GM21360 (cell line): Measurements from ENCODE around the gene SCCPDH.
"Not testable (repeated sequence)": the region's sequence is repeated elsewhere in the genome, so short reads cannot be mapped to it uniquely, and the experiment has no call there.

Source experiments
- ATAC-seq: cut with Tn5 transposase; IDR thresholded peaks from one replicate; pipeline ENCODE4 v1.9.1; 2021; ENCODE audit warnings: mild to moderate bottlenecking, moderate library complexity; ENCODE audit not compliant: unreplicated experiment

Gene SCCPDH, protein sequence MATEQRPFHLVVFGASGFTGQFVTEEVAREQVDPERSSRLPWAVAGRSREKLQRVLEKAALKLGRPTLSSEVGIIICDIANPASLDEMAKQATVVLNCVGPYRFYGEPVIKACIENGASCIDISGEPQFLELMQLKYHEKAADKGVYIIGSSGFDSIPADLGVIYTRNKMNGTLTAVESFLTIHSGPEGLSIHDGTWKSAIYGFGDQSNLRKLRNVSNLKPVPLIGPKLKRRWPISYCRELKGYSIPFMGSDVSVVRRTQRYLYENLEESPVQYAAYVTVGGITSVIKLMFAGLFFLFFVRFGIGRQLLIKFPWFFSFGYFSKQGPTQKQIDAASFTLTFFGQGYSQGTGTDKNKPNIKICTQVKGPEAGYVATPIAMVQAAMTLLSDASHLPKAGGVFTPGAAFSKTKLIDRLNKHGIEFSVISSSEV

DNA sequence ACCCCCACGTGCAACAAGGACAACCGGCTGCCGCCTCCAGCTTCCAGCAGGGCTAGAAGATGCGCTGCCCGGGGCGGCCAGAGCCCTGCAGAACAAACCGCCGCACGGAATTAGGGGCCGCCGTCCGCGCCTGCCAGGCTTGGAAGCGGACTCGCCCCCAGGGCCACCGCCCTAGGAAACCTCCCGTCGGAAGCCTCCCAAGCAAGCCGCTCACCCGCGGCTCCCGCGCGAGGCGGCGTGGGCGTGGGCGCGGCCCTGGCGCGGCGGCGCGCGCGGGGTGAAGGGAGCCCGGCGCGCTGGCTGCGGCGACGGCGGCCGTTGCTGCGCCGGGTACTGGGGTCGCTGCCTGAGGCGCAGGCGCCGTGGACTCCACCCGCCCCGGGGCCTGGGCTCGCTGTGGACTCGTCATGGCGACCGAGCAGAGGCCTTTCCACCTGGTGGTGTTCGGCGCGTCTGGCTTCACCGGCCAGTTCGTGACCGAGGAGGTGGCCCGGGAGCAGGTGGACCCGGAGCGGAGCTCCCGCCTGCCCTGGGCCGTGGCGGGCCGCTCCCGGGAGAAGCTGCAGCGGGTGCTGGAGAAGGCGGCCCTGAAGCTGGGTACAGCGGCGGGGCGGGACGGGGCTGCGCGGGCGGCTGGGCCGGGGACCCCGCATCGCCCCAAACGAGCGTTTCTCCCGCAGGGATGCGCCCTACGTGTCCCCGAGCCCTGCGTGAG is at the start of gene SCCPDH:
TSS of gene SCCPDH (plus strand) at position 394 of the 715 bp plus-strand sequence. CDS start at position 408, 14 bp downstream.
- ATAC-seq: peak; percentile 96

DNA sequence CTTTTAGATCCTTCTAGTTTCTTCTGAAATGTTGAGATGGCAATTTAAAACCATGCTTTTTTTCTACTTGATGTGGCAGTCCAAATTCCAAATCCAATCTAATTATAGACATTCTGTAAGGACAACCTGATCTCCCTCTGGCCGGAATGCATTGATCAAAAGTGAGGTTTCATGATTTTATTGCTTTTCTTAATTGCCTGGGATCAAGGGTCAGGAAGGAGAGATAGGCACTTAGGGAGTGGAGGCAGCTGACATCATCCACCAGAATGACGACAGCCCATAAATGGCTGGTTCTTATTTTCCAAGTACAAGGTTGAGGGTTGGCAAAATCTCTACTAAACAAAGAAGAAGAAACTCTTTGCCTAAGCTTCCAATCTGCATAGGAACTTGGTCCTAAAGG is 46.4 kb upstream of the SCCPDH start:
- ATAC-seq: no peak

DNA sequence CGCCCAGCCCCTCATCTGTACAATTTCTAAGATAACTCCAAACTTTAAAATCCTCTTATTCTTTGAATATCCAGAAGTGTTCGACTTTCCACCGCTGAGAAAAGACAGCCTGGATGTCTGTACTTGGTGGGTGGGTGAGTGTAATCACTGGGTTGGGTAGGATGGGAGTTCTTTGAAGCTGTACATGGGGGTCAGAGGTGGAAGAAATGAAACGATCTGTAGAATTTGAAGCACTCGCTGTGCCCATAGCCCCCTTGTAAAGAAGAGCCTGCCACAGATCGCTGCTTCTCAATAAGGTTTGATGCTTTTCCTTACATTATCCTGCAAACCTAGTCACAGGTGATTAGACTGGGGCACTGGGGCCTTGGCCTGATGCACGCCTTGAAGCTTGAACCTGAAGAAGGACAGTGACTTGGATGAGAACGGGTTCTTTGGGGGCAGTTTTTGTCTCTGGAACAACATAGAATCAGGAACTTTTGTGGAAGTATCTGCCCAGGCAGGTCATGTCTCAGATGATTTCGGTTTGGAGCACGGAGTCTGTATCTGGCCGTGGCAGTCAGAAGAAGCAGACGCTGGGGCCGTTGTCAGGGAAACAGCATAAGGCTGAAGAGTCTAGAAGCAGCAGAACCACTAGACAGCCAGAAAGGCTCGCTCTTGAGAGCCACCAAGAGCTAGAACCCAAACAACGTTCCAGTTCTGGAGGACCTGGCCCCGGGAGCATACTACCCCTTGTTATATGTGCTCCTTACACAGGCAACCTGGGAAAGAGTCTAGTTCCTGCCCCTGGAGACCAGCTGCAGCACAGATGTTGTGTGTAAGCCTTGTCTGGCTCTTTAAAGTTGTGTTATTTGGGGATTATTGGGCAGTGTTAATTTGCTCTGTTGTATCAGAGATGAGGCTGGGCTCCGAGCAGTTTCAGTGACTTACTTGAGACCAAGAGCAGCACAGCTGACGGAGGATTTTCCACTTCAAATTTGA is 45.1 kb upstream of the SCCPDH start:
- ATAC-seq: no peak

DNA sequence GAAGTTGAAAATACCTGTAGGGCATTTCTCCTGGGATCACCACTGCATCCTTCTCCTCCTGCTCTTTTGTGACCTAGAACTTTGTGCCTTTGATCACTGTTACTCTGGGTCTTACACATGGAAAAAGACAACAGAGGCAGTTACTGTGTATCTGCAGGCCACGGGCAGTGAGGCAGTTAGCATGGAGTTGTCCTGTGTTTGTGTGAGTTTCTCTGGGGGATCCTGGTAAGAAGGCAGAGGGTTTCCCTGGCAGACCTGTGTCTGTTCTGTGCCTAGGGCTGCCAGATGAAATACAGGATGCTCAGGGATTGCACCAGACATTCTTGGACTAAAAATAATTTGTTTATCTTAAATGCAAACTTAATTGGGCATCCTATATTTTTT is 44.4 kb upstream of the SCCPDH start:
- no peak for ATAC-seq

GRCh38 chr1:246680190-246680589 is 44.0 kb upstream of the SCCPDH start:
- no peak for ATAC-seq

GRCh38 chr1:246680696-246681130 is 43.5 kb upstream of the SCCPDH start:
- ATAC-seq: no peak

DNA sequence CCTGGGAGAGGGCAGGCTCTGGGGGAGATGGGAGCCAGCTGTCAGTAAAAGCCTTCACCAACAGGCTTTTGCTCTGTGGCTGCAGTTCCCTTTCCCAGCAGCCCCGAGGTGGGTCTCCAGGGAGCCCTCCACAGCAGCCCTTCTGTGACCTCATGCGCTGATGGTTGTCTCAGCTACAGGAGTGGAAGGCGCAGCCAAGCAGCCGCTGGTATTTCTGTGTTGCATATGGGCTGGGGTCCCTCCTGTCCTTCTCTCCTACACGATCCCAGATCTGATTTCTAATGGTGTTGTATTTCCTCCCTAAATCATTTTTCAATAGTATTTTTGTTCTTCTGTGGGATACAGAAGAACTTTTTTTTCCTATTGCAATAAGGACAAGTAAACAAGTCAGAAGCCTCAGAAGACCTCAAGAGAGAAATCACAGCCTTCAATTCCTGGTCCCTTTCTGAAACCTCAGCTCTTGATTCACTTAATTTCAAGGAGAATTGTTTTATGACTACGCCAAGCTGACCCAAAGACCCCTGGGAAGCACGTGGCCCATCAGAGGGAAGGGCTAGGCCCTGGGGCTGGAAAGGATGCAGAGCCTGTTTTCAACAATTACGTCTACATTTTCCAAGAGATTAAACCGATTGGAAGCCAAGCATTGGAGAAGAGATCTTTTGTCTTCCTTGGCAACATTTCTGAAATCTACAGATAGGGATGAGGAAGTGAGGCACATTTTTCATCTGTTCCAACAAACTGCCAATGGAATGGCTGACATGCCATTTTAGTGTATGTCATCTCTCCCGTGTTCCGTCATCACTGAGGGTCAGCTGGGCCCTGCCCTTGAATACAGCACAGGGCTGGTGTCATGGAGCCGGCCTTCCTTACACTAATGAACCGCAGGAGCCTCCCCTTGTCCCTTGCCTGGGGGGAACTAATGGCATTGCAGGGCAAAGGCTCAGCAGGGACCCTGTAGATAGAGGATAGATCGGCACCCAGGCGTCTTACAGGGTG is 42.0 kb upstream of the SCCPDH start:
- ATAC-seq: no peak

DNA sequence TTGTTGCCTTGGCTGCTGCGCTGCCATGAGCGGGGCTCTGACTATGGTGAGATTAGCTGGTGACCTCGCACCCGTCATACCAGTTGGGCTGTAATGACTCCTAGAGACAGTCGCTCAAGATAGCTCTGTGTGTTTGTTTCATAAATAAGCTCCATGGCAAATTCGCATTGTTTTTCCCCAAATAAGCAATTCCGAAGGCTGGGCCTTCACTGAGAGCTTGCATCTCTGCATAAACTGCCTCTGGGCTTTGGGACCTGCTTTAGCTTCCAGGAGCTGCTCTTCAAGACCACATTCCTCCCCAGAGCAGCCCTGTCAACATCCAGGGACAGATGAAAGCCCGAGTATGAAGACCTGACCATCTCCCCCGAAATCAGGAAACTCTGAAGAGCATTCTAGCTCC is 40.7 kb upstream of the SCCPDH start:
- ATAC-seq: no peak

DNA sequence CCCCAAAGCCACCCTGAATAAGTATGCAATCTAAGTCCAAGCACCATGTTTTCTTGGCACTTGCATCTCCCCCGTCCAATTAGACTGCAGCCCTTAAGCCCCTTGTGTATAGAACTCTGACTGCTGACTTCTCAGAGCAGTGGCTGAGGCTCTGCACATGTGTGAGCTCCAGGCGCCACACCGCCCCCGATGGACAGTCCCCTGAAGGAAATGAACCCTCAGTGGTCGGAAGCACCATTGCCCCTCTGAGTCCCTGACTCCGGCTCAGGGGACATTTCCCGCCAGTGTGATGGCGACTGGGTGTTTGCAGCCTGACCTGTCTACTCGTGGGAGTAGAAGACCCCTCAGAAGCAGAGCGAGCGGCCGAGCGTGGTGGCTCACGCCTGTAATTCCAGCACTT is 37.2 kb upstream of the SCCPDH start:
- no peak for ATAC-seq

GRCh38 chr1:246689409-246690008 is 34.7 kb upstream of the SCCPDH start:
- ATAC-seq: peak; percentile 96

- ATAC-seq: no peak
These were observed 34.1 kb upstream of the SCCPDH start for GRCh38 chr1:246690100-246690499.

DNA sequence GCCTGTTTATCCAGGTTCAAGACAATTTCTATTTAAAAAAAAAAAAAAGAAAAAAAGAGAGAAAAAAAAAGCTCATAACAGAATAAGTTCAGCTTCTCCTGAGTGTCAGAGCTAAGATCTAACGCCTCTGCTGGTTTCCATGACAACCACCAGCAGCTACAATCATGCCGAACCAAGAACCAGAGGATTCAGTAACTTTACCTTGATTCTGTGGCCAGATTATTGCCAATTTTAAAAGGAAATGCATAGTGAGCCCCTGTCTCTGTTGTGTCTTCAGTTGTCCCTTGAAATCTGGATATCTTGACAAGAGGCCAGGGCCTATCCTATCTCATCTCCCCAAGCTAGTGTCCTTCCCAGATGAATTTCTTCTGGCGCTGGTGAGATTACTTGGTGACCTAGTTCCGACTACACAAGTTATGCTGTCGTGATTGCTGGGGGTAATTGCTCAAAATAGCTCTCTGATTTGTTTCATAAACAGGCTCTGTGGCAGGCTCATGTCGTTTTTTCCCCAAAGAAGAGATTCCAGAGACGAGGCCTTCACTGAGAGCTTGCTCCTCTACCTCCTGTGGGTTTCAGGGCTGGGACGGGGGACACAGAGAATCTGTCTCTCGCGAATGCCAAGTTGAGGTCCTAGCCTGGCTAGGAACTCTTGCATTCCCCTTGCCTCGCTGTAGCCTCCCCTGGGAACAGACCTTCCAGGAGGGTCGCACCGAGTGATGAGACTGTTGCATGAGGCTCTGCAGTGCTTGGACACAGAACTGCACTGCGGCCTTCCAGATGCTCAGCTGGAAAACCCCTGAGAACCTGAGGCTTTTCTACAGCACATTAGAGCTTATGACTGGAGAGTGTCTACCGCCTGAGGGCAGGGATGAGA is 32.4 kb upstream of the SCCPDH start:
- no peak for ATAC-seq

DNA sequence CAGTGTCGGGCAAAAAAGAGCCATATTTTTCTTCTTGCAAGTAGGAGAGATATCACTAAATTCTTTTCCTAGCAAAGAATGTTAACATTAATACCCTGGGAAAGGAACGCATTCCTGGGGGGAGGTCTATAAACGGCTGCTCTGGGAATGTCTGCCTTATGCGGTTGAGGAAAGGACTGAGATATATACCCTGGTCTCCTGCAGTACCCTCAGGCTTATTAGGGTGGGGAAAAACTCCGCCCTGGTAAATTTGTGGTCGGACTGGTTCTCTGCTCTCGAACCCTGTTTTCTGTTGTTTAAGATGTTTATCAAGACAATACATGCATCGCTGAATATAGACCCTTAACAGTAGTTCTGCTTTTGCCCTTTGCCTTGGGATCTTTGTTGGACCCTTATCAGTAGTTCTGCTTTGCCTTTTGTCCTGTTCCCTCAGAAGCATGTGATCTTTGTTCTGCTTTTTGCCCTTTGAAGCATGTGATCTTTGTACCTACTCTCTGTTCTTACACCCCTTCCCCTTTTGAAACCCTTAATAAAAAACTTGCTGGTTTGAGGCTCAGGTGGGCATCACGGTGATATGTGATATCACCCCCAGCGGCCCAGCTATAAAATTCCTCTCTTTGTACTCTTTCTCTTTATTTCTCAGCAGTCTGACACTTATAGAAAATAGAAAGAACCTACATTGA is 29.9 kb upstream of the SCCPDH start:
- ATAC-seq: not testable (repeated sequence)

DNA sequence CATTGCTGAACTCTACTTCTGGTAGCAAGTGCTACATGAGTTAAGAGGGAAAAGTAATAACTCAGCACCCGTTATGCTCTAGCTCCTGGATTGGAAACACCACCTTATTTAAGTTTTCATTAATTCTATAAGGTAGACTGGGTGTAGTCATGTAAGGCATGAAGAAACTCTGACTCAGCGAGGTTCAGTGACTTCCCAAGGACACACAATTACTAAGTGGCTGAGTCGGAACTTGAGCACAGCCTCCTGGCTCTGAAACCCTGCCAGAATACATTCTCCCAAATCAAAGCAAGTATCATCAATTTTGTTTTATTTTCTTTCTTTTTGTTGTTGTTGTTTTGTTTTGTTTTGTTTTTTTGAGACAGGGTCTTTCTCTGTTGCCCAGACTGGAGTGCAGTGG is 29.1 kb upstream of the SCCPDH start:
- ATAC-seq: no peak

DNA sequence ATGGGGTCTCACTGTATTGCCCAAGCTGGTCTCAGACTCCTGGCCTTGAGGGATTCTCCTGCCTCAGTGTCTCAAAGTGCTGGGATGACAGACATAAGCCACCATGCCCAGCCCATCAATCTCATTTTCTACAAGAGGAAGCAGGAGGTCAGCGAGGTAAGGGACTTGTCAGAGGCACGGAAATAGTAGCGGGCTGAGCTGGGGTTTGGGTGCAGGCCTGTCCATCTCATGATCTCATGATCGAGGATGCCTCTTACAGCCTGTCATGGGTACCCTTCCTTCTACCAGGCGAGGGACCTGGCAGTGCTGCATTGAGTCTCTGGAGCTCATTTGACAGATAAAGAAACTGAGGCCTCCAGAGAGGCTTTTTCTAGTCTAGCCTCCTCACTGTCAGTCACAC is 28.5 kb upstream of the SCCPDH start:
- no peak for ATAC-seq

- no peak for ATAC-seq
These were observed 25.6 kb upstream of the SCCPDH start for GRCh38 chr1:246698466-246699094.

GRCh38 chr1:246699095-246699735 is 25.0 kb upstream of the SCCPDH start:
- peak; percentile 94 for ATAC-seq
